Activated CD8-positive, alpha-beta T cell treated with anti-CD3 and anti-CD28 coated beads, Interleukin-2, amount 10 ng/mL, durations not matched to agents 7 days and 5 days (primary cell): ENCODE results near the gene MAP2K5. TPM values are rescaled to one million over a fixed set of nuclear protein-coding genes. Genes with fewer than 3 reads are reported as not detected.

Source experiments
- ATAC-seq: fragments of 150-1000 bp; cut with Tn5 transposase; one replicate; pipeline ENCODE4 v1.10.0; 2021; ENCODE audit warnings: moderate library complexity
- CTCF ChIA-PET: fragments of 350-600 bp; sonication (Branson Sonifier 250); formaldehyde crosslinking; loops from one replicate; lab custom pipeline; 2021; ENCODE audit warnings: antibody characterized with exemption; lab: Charles Lee
- POLR2A ChIA-PET: fragments of 350-600 bp; sonication (Branson Sonifier 250); formaldehyde crosslinking; loops from one replicate; lab custom pipeline; 2021; ENCODE audit warnings: antibody characterized with exemption; lab: Charles Lee
- DNase-seq: peaks from one replicate; pipeline ENCODE4 v3.0.0-alpha.2; 2020
- H3K27ac Mint-ChIP-seq: one replicate; pipeline ENCODE4 v1.8.0; 2021; ENCODE audit warnings: mild to moderate bottlenecking, mixed read lengths
- H3K27me3 Mint-ChIP-seq: one replicate; pipeline ENCODE4 v1.8.0; 2021; ENCODE audit warnings: low read depth, mixed read lengths
- H3K36me3 Mint-ChIP-seq: one replicate; pipeline ENCODE4 v1.8.0; 2021; ENCODE audit warnings: low read depth, mixed read lengths
- H3K4me1 Mint-ChIP-seq: one replicate; pipeline ENCODE4 v1.8.0; 2021; ENCODE audit warnings: low read depth, mixed read lengths
- H3K4me3 Mint-ChIP-seq: one replicate; pipeline ENCODE4 v1.8.0; 2021; ENCODE audit warnings: mild to moderate bottlenecking, mixed read lengths
- H3K9me3 Mint-ChIP-seq: one replicate; pipeline ENCODE4 v1.8.0; 2022; ENCODE audit warnings: mixed read lengths; ENCODE audit not compliant: insufficient read depth
- total RNA-seq, 2 experiments: library from RNA; stranded (reverse); gene quantifications; one replicate each; pipeline ENCODE4 v1.2.3, GENCODE V29; 2021

The MAP2K5 gene
- total RNA-seq, 2 experiments from 2014 or later = 18.3 to 20.9 TPM

DNA sequence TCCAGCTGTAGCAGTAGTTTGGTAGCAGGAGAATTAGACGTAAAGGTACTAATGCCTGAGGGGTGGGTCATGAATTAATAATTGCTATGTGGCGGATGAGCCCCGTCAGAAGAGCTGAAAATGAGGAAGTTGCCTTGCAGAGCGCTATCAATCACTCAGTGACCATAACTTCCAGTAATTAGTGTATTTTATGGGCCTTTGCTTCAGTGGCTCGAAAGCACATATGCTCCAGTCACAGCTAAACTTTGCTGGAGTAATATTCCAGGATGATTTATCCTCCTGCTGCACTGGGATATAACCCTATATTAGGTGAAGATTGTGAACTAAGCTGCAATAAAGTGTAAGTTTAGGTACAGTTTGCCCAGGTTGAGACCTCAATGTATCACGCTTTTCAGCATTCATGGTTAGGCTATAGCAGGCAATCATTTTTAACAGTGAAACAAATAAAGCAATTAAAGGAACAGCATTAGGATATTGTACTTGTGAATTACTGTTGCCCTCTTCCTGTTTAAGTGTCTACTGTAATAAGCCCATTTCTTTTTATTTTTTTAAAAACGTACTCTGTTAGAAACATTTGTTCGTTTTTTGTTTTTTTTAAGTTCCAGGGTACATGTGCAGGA, 178.2 kb downstream of the MAP2K5 start:
- ChIA-PET CTCF (interaction anchor here (0.8 kb wide), 1 partner anchor 13 kb away, joined by 3 read pairs; no protein-coding TSS in a partner anchor), POLR2A (no interaction called here)
- H3K27ac Mint-ChIP-seq = no peak overlapping the region
- no peaks in the 10 kb centered on the region for H3K36me3 Mint-ChIP-seq
- no peak for DNase-seq
- no peaks in the 10 kb centered on the region for H3K9me3 Mint-ChIP-seq
- no peak for ATAC-seq
- H3K4me3 Mint-ChIP-seq = no peak overlapping the region
- H3K27me3 Mint-ChIP-seq = no peaks in the 10 kb centered on the region
- H3K4me1 Mint-ChIP-seq = peaks cover 4% of the 10 kb centered on the region

DNA sequence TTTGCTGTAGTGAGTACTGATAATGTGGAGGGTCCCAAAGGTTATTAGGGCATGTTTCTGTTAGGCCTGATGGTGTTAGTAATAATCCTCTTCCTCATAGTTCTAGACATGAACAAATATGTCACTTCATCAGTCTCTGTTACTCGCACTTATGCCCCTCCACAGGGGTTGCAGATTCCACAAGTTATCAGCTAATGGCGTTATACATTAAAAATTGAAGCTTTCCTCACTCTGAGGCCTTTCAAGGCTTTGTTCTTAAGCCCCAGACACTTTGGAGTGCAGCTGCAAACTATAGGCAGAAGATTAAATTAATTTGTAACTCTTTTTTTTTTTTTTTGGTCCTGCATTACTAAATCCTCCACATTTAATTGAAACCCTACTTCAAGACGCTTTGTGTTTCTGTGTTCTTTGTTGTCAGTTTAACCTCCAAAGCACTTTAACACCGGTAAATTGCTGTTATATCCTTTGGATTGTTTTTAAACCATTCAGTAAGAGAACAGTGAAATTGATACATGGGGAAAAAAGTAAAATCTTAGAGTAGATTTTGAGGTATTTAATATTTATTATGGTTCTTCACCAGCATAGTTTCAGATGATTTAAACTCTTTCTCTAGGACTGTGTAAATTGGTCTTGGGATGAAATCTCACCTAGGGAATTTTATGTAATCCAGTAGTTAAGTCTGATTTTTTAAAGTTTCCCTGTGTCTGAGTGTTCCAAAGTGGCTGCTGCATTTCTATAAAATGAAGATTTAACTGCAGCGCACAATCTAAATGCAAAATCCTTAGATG, 179.7 kb downstream of the MAP2K5 start:
- H3K4me1 Mint-ChIP-seq = peaks cover 4% of the 10 kb centered on the region
- DNase-seq (no peak), ATAC-seq (no peak)
- no peaks in the 10 kb centered on the region for H3K36me3 Mint-ChIP-seq
- H3K4me3 Mint-ChIP-seq = no peak overlapping the region
- POLR2A ChIA-PET = no interaction called here
- H3K9me3 Mint-ChIP-seq = no peaks in the 10 kb centered on the region
- CTCF ChIA-PET = interaction anchor here (0.6 kb wide), 1 partner anchor 61 kb away, joined by 3 read pairs; no protein-coding TSS in a partner anchor
- no peaks in the 10 kb centered on the region for H3K27me3 Mint-ChIP-seq
- H3K27ac Mint-ChIP-seq = no peak overlapping the region

DNA sequence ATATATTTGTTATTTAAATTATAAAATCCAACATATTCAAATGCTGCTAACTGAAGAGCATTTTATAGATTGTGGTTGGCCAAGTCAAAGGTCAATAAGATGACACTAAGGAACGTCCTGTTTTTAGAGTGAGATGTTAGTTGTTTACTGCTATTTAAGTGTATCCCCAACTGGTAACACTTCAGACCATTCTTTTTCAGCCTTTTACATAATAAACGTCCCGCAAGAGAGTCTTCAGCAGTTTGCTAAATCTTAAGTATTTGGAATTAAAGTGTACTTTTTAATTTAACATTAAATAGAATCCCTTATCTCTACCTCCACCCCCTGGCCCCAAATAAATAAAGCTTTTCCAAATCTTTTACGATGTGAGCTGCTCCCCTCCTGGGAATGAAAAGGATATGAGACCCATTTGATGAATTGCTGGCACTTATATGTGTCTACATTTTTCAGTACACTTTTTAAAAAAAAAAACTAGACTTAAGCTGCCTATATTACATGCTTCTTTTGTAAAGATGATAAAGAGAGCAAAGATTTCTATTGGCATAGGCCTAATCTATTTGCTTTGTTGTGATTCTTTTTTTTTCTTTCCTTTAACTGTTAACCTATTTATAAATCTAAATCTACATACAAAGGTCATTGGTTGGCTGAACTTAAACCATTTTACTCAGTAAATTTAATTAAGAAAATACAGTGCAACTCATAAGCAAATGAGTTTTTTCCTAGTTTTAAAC, 181.0 kb downstream of the MAP2K5 start:
- POLR2A ChIA-PET = no interaction called here
- no peaks in the 10 kb centered on the region for H3K9me3 Mint-ChIP-seq

DNA sequence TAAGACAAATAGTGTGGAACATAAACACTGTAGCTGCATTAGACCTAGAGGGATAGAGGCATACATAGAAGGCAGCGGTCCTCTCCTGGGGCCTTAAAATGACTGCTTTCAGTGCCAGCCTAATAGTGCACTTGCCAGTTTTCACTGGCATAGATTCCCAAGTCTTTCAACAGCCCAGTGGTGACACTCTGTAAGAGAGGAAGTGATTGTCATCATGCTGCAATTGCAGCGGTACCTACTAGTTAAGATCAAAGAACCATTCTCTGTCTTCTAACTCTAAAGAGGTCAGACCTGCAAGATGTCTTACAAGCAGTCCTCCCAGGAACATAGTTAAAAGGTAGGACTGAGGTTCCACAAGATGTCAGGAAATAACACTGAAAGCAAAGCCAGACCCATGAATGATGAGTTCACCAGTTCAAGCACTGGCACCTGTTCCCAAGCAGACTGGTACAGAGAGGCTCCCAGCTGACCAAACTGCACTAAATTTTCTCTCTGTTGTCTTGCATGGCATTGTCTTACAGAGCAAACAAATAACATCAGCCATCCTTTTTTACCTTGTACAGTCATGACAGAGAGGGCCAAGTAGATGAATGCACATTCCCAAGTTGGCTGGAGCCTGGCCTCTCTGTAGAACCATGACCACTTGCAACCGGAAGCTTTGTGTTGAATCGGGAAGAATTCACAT, 182.3 kb downstream of the MAP2K5 start:
- no peak for DNase-seq
- Mint-ChIP-seq H3K27me3 (no peaks in the 10 kb centered on the region), H3K36me3 (no peaks in the 10 kb centered on the region), H3K9me3 (no peaks in the 10 kb centered on the region), H3K27ac (no peak overlapping the region), H3K4me3 (no peak overlapping the region), H3K4me1 (peaks cover 4% of the 10 kb centered on the region)
- no peak for ATAC-seq
- POLR2A ChIA-PET = interaction anchor here (0.7 kb wide), 1 partner anchor 18 kb away, joined by 4 read pairs; no protein-coding TSS in a partner anchor
- CTCF ChIA-PET = no interaction called here

More for the DNA sequence above, 181.0 kb downstream of the MAP2K5 start:
- CTCF ChIA-PET = no interaction called here
- no peak overlapping the region for H3K27ac Mint-ChIP-seq
- H3K27me3 Mint-ChIP-seq = no peaks in the 10 kb centered on the region
- H3K36me3 Mint-ChIP-seq = no peaks in the 10 kb centered on the region
- DNase-seq (no peak), ATAC-seq (no peak)
- H3K4me1 Mint-ChIP-seq = peaks cover 4% of the 10 kb centered on the region
- H3K4me3 Mint-ChIP-seq = no peak overlapping the region

DNA sequence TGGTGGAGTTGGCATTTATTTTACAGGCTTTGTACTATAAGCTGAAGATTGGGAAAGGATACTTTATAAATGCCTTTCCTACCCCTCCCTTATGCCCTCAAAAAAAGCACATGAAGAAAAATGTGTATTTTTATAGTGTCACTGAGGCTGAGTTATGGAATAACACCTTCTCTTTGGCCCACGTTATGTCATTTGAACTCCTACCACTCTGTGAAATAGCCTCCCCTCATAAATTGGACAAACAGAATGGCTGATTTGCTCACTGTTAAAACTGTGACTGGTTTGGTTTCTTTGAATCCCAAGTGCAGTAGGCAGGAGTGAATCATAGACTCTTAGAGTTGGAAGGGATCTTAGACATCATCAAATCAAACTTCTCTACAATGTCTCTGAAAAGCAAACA, 187.6 kb downstream of the MAP2K5 start:
- Mint-ChIP-seq H3K4me3 (no peak overlapping the region), H3K4me1 (peaks cover 5% of the 10 kb centered on the region), H3K27ac (no peak overlapping the region), H3K9me3 (no peaks in the 10 kb centered on the region), H3K36me3 (no peaks in the 10 kb centered on the region), H3K27me3 (no peaks in the 10 kb centered on the region)
- CTCF ChIA-PET = no interaction called here
- ATAC-seq (no peak), DNase-seq (no peak)
- POLR2A ChIA-PET = no interaction called here

DNA sequence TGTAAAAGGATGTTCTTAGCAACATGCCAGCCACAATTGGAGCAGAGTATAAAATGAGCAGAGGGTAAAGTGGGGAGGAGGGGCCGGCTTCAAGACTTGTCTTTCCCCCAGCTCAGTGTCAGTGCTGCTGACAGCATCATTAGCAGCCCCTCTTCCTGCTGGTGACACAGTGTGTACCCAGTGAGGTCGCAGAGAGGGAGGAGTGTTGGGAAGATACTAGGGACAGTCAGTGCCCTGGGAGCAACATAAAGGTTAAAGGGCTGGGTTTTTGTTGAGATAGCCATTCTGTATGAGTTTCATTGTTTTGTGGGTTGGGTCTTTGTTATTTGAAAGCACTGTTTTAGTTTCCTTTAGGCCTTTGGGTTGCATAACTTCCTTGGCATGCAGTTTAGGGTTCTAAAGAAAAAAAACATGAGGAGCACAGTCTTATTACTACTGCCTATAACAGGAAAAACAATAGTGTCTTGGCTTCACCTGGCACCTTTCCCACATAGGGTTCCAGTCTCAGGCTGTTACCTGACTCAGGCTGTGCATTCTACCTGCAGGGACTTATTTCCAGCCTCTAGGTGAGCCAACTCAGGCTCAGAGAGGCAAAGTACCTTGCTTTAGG, 188.7 kb downstream of the MAP2K5 start:
- ChIA-PET POLR2A (no interaction called here), CTCF (no interaction called here)
- H3K36me3 Mint-ChIP-seq = no peaks in the 10 kb centered on the region
- peaks cover 16% of the 10 kb centered on the region for H3K4me1 Mint-ChIP-seq
- DNase-seq = no peak
- ATAC-seq = no peak
- H3K27me3 Mint-ChIP-seq = no peaks in the 10 kb centered on the region
- H3K27ac Mint-ChIP-seq = peak overlapping the region; percentile 21
- no peak overlapping the region for H3K4me3 Mint-ChIP-seq
- no peaks in the 10 kb centered on the region for H3K9me3 Mint-ChIP-seq

DNA sequence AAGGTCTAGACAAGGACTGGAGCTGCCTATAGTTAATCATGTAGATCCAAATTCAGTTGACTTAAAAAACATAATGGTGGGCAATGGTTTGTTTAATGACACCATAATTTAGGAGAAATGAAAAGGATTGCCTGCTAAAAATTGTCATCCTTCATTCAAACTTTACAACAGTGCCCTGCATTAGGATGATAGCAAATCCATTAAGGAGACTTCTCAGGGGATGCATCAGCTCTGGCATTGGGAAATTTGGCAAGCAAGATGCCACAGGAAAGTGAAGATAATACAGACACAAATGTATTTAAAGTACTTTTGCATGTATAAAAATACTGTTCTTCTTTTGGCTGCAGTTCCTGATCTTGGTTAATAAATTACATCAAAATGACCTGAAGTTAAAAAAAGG, 189.7 kb downstream of the MAP2K5 start:
- DNase-seq = no peak
- ATAC-seq = no peak
- no peak overlapping the region for H3K27ac Mint-ChIP-seq
- H3K4me1 Mint-ChIP-seq = peaks cover 16% of the 10 kb centered on the region
- POLR2A ChIA-PET = no interaction called here
- no peaks in the 10 kb centered on the region for H3K27me3 Mint-ChIP-seq
- CTCF ChIA-PET = no interaction called here
- H3K9me3 Mint-ChIP-seq = no peaks in the 10 kb centered on the region
- H3K4me3 Mint-ChIP-seq = no peak overlapping the region
- no peaks in the 10 kb centered on the region for H3K36me3 Mint-ChIP-seq

DNA sequence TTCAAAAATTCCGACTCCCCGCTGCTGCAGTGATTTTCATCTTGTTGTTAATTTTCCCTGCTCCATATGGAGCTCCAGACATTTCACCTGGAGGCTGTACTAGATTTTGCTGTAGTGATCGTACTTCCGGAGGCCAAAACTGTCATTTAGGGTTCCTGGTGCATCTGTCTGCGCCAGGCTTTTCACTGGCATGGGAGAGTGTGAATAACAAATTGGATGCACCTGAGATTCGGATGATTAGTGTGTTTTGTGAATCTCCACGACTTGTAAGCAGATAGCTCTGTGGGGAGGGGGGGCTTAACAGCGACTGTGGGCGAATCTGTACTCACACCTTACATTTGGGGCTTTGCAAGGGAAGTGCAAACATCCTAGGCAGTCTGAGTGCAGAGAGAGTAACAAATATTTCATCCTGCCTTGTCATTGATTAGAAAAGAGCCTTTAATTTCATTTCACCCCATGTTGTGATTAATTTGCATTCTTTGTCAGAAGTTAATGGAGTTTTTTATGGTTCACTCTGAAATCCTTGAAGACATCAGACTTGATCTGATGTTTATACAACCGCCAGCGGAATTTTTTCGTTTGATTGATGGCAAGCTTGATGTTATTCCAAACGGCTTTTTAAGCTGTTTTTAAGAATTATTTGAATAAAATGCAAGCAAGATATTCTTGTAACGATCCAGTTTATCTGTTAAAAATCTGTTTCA, 190.3 kb downstream of the MAP2K5 start:
- Mint-ChIP-seq H3K9me3 (no peaks in the 10 kb centered on the region), H3K27ac (no peak overlapping the region), H3K27me3 (no peaks in the 10 kb centered on the region), H3K4me1 (peaks cover 16% of the 10 kb centered on the region), H3K4me3 (no peak overlapping the region), H3K36me3 (no peaks in the 10 kb centered on the region)
- CTCF ChIA-PET = no interaction called here
- DNase-seq = no peak
- ATAC-seq = no peak
- POLR2A ChIA-PET = no interaction called here

DNA sequence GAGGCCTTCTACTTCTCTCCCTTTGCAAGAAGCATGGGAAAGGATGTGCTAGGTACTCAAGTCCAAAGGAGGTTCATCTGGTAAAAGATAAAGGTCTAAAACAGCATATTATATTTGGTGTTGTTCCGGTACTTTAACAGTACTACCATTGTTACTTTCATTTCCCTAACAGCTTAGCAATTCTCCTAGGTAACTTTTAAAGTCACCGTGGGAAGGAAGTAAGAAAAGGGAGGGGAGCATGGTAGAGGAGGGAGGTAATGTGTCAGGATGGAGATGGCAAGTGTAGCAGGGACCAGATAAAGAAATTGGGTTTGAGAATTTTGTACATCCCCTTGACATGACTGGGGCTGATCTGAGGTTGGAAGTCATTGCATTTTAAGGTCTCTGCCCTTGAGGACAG, 193.4 kb downstream of the MAP2K5 start:
- Mint-ChIP-seq H3K9me3 (no peaks in the 10 kb centered on the region), H3K4me3 (no peak overlapping the region), H3K4me1 (peaks cover 18% of the 10 kb centered on the region), H3K27ac (no peak overlapping the region), H3K27me3 (no peaks in the 10 kb centered on the region), H3K36me3 (peaks cover 3% of the 10 kb centered on the region)
- ChIA-PET CTCF (no interaction called here), POLR2A (no interaction called here)
- ATAC-seq (no peak), DNase-seq (no peak)

DNA sequence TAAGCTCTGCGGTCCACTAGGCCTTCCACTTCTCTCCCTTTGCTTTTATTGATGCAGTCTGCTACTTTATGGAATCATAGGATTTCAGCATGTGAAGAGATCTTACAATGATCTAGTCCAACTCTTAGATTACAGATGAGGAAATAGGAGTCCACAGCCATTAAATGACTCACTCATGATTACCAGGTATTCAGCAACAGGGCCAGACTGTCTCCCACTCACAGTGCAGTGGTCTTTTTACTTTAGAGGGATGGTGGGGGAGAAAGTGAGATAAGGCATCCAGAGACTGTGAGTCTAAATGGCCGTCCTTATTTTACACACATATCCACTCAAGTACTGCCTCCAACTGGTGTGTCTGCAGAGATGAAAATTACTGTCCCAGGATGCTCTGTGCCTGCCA, 194.3 kb downstream of the MAP2K5 start:
- ChIA-PET POLR2A (no interaction called here), CTCF (no interaction called here)
- H3K4me1 Mint-ChIP-seq = peaks cover 21% of the 10 kb centered on the region
- peaks cover 3% of the 10 kb centered on the region for H3K36me3 Mint-ChIP-seq
- no peaks in the 10 kb centered on the region for H3K9me3 Mint-ChIP-seq
- DNase-seq (no peak), ATAC-seq (no peak)
- H3K27me3 Mint-ChIP-seq = no peaks in the 10 kb centered on the region
- no peak overlapping the region for H3K4me3 Mint-ChIP-seq
- no peak overlapping the region for H3K27ac Mint-ChIP-seq

DNA sequence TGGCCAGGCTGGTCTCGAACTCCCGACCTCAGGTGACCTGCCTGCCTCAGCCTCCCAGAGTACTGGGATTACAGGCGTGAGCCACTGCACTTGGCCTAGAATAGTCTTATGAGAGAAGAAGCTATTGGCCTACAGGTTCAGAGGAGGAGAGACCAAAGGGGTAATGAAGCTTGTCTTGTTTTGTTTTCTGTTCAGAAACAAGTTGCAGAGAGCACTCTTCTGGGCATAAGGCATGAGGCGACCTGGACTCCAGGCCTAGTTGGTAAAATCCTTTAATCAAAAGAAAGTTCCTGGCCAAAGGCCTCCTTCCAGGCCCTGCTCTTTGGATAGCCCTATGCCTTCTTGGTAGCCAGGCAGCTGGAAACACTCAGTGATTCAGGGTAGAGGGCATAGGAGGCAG, 195.6 kb downstream of the MAP2K5 start:
- H3K4me3 Mint-ChIP-seq = no peak overlapping the region
- H3K36me3 Mint-ChIP-seq = peaks cover 3% of the 10 kb centered on the region
- no peak overlapping the region for H3K27ac Mint-ChIP-seq
- ATAC-seq (no peak), DNase-seq (no peak)
- peaks cover 26% of the 10 kb centered on the region for H3K4me1 Mint-ChIP-seq
- H3K27me3 Mint-ChIP-seq = no peaks in the 10 kb centered on the region
- CTCF ChIA-PET = interaction anchor here (1.1 to 1.6 kb wide), 3 partner anchors 9 to 37 kb away, joined by 3 to 4 read pairs (median 3); no protein-coding TSS in a partner anchor
- no peaks in the 10 kb centered on the region for H3K9me3 Mint-ChIP-seq
- POLR2A ChIA-PET = no interaction called here
